GM21528 (cell line): ENCODE measurements around the gene PRDM16.

ENCODE experiments used
- ATAC-seq: cut with Tn5 transposase; IDR thresholded peaks from one replicate; pipeline ENCODE4 v1.9.1; 2021; ENCODE audit warnings: mild to moderate bottlenecking, moderate library complexity; ENCODE audit not compliant: unreplicated experiment, low FRiP score

Gene PRDM16

DNA sequence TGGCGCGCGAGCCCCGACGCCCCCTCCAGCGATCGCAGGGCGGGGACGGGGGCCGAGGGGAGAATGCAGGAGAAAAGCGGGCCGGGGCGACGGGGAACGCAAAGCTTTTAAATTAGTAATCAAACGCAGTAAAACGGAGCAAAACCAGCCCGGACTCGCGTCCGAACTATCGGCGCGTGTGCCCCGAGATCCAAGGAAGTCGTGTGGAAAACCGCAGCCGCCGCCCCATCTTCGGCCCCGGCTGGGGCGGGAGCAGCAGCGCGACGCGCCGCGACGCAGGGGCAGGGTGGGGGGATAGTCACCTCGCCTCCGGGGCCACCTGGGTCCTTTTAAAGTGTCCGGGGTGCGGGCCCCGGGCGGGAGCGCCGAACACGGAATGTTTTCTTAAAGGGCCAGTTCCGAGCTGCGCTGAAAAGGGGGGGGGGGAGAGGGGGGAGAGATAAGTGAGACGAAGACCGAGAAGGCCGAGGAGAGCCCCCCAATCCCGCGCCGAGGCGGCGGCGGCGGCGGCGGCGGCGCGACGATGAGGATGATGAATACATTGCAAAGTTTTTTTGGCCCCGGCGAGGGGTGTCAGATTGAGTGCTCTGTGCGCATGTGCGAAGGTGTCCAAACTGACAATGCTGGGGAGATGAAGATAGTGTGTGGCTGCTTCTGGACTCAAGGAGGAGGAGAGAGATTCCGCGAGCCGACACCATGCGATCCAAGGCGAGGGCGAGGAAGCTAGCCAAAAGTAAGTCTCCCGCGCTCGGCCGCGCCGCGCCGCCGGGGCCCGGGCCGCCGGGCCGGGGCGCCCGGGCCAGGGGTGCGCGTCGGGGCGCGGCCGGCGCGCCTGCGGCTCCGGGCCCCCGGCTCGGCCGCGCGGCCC, at the start of gene PRDM16:
PRDM16 (plus strand) TSS at position 640 of the 868 bp plus-strand sequence; CDS start at position 697, 57 bp downstream.
- no peak for ATAC-seq

DNA sequence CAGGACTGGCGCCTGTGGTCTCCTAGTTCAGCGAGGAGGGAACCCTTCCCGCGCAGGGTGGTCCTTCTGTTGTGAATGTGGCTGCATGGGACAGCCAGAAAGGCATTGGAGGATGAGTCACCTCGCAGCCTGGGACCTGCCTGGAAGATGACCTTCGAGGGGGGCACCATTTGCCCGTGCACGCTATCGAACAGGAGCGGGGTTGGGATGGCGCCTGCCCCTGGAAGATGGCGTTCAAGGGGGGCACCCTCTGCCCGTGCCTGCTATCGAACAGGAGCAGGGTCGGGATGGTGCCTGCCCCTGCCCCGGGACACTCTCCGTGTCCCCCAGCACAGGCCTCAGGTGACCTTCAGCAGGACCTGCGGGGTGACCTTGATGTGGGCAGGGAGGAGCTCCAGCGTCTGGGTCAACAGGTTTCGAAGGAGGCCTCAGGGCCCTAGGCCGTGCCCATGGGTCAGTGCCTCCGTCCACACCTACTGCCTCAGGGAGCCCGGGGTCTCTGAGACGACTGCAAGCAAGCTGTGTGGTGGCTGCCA, 49.4 kb upstream of the PRDM16 start:
- ATAC-seq: no peak

DNA sequence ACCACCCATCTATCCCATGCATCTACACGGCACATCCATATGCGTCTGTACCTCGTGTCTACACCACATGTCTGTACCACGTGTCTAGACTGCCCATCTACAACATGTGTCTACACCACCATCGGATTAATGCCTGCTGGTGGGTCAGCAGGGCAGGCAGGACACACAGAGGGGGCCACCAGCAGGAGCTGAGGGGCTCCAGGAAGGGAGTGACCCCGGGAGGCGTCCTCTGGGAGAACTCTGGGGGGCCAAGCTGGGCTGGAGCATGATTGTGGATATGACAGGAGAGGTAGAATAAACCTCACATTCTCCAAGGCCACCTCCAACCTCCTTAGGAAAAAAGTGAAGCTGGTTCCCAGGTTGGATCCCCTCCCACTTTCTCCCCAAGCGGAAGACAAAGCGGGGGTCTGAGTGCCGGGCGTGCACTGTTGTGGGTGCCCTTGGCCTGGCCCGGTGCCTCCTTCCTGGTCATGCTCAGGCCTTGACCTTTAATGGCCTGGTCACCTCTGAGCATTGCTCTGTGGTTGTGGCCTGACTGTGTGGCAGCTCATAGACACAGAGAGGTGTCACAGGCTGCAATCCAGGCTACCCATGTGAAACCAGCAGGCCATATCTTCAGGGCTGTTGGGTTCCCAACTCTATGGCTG, 48.6 kb upstream of the PRDM16 start:
- ATAC-seq: no peak

DNA sequence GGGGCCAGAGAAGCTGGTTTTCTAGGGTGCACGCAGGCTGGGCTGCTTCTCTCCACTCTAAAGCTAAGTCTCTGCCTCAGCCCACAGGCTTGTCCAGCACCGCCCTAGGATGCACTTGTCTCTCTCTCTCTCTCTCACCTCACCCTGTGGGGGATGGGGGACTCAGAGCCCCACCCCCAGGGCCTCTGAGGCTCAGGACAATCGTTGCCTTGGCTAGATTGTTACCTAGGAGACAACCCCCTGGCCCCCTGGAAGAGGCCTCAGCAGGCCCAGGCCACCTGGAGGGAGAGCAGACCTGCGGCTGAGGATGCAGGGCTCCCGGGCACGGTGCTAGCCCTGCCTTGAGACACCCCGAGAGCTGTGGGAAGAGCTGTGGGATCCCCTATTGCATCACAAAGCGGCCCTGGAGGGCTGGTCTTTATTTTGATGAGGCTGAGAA, 47.8 kb upstream of the PRDM16 start, which contains the start of gene ACTRT2:
ACTRT2 (plus strand) TSS at position 235 of the 439 bp plus-strand sequence. CDS start 220 bp downstream, outside the sequence.
- no peak for ATAC-seq

DNA sequence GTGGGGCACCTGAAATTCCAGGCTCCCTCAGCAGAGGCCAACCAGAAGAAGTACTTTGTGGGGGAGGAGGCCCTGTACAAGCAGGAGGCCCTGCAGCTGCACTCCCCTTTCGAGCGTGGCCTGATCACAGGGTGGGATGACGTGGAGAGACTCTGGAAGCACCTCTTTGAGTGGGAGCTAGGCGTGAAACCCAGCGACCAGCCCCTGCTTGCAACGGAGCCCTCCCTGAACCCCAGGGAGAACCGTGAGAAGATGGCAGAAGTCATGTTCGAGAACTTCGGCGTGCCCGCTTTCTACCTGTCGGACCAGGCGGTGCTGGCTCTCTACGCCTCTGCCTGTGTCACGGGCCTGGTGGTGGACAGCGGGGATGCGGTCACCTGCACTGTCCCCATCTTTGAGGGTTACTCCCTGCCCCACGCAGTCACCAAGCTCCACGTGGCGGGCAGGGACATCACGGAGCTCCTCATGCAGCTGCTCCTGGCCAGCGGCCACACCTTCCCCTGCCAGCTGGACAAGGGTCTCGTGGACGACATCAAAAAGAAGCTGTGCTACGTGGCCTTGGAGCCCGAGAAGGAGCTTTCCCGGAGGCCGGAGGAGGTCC, 47.1 kb upstream of the PRDM16 start:
- no peak for ATAC-seq

DNA sequence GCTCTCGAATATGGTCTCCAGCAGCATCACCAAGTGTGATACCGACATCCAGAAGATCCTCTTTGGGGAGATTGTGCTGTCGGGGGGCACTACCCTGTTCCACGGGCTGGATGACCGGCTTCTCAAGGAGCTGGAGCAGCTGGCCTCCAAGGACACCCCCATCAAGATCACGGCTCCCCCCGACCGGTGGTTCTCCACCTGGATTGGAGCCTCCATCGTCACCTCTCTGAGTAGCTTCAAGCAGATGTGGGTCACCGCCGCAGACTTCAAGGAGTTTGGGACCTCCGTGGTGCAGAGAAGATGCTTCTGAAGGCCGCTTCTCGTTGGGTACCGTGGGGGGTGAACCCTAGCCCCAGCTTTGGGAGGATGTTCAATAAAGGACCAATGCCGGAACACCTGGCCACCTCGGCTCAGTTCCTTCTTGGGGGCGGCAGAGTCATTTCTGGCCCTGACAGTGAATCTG, 46.5 kb upstream of the PRDM16 start:
- ATAC-seq: no peak

DNA sequence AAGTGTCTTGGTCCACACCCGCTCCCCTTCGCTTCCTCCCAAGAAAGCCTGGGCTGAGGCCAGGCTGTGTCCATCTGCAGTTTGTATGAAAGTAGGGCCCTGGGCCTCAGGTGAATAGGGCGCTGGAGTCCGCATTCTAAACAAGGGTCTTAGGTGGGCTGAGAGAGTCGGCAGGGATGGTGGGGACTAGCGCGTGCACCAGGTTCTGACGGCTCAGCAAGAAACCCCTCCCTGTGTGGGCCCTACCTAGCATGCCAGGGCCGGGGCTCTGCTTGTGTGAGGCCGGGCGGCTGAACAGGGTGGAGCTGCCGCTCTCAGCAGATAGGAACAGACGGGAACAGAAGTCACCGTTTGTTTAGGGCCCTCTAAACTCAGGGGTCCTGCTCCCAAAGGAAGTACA, 46.0 kb upstream of the PRDM16 start:
- ATAC-seq: no peak

DNA sequence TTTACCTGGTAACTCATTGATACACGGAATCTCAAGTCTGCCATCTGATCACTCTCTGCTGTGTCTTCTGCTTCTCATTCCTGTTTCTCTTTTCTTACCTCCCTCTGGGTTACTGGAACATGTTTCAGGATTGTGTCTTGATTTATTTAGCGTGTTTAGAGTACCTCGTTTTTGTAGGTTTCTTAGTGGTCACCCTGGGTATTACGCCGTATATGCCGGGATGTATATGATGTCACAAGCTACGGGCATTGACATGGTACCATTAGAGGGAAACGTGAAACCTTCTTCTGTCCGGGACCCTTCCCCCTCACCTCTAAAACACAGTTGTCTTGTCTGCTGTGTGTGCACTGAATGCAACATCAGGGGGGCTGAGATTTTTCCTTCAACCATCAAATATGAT, 45.0 kb upstream of the PRDM16 start:
- no peak for ATAC-seq

DNA sequence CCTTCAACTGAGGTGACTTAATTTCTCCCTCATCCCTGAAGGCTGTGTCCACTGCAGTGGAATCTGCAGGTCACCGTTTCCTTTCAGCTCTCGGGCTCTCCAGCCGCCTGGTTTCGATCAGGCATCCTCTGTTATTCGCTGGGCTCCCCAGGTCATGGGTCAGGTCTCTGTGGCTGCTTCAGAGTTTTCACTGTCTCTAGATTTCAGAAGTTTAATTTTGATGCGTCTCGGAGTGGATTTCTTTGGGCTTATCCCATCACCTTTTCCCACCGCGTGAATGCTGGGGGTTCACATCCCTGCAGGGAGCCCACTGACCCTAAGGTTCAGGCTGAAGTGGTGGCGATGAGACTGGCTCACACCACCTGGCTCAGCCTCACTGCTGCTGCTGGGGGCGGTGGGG, 44.4 kb upstream of the PRDM16 start:
- no peak for ATAC-seq

DNA sequence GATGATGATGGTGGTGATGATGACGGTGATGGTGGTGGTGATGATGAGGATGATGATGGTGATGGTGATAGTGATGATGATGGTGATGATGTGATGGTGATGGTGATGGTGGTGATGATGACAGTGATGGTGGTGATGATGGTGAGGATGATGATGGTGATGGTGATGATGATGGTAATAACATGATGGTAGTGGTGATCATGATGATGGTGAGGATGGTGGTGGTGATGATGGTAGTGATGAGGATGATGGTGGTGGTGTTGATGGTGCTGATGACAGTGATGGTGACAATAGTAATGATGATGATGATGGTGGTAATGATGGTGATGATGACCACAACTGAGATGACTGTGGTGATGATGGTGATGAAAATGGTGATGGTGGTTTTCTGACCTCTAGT, 42.9 kb upstream of the PRDM16 start:
- no peak for ATAC-seq

DNA sequence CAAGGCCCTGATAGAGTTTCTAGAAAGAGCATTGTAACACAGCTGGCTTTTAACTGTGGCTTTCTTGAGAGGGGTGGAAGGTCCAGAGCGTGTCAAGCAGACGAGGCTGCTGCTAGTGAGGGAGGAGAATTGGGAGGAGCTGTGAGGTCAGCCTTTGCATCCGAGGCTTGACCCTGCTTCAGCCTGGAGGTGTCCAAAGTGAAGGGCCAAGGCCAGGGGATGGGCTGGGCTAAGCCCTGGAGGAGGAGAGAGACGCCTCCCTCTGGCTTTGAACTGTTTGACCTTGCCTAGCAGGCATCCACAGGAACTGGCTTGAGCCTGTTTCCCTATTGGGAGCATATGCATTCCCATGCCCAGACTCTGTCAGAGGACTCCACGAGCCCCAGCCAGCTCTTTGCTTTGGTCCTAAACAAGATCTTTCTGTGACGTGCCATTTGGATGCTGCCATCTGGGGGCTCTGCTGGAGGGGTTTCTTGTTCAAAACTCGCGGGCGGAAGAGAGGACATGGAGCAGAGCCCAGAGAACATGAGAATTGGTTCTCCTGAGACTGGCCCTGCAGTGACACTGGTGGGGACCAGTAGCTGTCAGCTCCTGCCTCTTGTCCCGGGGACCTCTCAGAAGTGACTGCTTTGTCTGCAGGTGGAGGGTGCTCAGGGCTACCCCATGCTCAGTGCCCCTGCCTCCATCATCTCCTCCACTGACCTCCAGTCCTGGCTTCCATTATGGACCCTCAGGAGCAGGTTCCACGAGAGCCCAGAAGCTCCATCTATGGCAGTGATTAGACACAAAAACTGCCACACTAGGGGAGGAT, 42.2 kb upstream of the PRDM16 start:
- ATAC-seq: no peak

DNA sequence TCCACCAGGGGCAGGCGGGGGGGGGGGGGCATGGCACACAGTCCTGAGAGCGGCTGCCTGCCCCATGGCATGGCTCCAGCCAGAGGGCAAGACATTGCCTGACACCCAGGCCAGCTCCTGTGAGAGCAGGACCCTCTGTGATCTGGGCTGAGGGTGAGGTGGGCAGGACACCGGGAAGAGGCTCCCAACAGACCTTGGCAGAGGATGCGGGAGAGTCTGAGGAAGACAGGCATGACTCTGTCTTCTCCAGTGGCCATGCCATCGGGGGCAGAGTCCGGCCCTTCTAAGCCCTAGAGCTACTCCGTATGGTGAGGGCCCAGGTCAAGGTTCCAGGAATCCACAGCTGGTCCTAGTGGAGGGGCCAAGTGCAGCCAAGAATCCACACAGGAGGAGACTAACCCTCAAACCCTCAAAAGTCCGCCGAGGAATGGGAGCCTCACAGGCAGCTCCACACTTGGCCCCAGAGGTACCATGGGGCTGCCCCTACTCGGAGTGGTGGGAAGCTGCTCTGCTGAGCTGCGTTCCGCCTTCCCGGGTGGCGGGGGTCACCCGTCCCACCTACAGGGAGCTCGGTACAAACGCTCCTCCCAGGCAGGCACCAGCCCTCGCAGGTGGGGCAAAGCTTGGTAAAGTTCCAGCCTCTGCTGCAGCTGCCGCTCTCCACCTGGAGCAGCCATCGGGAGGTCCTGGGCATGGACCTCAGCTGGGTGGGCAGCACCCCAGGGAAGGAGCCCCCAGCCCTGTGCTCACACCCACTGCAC, 41.2 kb upstream of the PRDM16 start:
- no peak for ATAC-seq

DNA sequence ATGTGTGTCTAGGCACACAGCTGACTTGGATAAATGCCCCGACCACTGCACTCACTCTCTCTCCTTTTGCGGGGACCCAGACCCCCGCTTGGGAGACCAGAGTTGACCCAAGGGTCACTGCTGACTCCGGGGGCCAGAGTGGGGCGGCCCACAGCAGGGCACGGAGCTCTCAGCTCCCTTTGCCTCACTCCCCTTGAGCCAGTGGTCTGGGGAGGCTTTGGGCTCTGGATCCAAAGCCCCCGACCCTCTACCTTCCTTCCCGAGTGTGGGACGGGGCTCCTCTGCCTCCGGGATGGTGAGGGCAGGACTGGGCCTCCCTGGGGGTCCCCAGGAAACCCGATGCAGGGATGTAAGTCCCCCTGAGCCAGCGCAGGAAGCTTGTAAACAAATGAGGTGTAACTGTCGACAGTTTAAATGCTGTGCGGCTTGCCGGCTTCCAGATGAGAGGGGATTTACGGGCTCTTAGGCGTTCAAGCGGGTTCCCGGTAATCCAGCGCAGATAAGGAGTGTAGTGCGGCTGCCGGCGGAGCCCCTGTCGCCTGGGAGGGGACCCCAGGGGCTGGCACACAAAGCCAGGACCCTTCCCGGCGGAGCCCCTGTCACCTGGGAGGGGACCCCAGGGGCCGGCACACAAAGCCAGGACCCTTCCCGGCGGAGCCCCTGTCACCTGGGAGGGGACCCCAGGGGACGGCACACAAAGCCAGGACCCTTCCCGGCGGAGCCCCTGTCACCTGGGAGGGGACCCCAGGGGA, 40.3 kb upstream of the PRDM16 start:
- ATAC-seq: no peak

DNA sequence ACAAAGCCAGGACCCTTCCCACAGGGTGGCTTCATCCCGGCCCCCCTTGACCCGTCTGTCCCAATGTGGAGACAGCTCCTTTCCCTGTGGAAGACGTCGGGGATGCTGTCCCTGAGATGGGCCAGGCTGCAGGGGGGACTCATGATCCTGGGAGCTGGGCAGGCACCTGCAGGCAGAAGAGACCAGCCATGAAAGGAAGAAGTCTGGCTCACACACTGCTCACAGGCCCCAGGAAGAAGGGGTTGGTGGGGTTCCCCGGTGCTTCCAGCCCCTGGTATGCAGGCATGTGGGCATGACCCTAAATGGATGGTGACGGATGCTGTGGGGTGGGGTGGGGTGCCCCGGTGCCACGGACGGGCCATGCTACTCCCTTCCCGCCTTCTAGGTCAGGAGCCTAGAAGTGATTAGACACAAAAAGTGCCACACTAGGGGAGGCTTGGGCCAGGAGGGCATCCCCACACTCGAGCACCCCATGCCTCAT, 39.5 kb upstream of the PRDM16 start:
- ATAC-seq: no peak

DNA sequence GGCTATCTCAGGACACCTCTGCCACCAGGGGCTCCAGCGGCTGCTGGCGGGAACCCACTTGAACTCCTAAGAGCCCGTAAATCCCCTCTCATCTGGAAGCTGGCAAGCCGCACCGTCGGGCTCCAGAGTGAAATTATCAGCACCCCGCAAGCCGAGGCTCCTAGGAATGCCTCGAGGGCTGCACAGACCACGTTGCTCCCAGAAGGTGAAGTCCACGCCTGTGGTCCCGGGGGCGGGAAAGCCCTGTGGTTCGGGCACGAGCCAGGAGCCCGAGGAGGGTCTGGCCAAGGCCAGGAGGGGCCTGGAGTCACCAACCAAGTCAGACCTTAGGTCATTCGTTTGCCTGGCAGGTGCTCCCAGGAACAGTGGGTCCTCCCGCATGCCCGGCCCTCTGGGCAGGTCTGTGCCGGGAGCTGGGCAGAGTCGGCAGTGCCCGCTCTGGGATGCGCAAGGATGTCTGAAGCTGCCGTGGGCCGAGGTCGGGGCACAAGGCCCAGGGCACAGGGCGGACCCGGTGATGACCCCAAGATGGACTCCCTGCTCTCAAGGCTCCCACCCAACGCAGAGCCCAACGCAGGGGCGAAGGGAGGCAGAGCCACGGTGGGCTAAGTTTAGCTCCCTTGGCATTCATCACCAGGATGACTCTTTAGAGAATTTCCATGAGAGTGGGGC, 38.9 kb upstream of the PRDM16 start:
- no peak for ATAC-seq

DNA sequence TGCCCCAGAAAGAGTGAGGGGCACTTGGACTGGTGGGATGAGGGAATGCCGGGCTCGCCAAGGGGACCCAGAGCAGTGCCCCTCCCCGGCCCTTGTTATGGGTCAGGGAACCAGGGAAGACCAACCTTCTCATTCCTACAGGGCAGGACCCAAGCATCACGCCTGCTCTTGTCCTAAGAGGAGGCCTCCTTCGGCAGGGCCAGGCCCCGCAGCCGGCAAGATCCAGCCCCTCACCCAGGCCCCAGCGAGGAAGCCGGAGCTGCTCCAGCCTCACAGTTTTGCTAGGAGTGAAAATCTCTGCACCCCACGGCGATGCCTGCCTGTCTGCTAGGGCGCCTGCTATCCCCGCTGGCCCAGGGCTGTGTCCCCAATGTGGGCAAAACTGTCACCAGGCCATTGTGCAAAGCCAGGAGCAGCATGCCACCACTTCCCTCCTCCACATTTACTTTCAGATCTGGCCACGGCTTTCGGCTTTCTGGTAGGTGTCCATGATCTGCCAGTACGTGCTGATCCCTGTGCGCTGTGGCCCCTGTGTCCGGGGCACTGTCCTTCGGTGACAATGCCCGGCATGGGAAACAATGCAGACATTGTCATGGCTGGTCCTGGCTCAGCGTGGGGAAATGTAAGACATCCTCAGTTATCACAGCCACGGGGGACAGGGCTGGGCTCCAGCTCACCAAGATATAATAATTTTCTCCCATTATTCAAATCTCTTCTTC, 38.2 kb upstream of the PRDM16 start:
- ATAC-seq: no peak

DNA sequence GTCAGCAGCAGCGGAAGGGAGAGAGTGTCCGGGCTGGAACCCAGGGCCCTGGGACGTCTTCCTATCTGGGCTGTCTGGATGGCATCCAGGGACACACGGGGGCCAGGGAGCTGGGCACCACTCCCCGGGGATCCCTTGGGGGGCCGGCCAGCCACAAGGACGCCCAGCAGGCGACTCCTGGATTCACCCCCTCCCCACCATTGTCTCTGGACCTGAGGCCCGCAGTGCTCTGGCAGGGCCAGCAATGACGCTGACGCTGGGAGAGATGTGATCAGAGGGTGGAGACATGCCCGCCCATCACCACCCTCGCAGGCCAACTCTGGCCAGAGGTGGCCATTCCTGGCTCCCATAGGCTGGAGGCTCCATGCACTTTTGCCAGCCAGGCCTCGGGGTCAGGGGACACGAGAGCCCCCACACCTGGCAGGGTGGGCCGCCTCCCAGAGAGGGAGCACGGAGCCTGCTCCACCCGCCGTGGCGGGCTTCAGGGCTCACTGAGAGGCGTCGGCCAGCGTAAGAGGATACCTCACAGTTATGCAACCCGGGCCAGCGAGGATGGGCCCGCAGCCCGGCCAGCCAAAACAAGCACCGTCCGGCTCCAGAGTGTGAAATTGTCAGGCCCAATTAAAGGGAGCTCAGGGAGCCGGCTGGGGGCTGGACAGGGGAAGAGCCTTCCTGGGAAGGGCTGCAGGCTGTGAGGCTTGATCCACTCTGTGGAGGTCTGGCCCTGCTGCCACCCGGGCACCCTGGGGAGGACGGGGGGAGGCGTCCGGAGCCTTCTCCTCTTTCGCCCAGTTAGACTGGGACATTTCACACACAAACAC, 37.4 kb upstream of the PRDM16 start:
- no peak for ATAC-seq
